ENCODE results near the gene KLHDC4.

KLHDC4 gene

GRCh38 chr16:87701505-87701921 lies 64.3 kb downstream of the KLHDC4 start:
- H3K4me3 ChIP-seq (ENCODE audit: low read depth, low read length), result no peak overlapping the region
- no peak for TF ChIP-seq CTCF (IDR thresholded peaks at IDR 0.05; ENCODE audit: low read depth, low read length, missing control alignments)
- no peak for DNase-seq (ENCODE audit: low read depth)

GRCh38 chr16:87701078-87701460 lies 64.7 kb downstream of the KLHDC4 start:
- H3K4me3 ChIP-seq (ENCODE audit: low read depth, low read length), result no peak overlapping the region
- DNase-seq (ENCODE audit: low read depth), result no peak
- TF ChIP-seq CTCF (IDR thresholded peaks at IDR 0.05; ENCODE audit: low read depth, low read length, missing control alignments), result no peak

- no peak for TF ChIP-seq CTCF (IDR thresholded peaks at IDR 0.05; ENCODE audit: low read depth, low read length, missing control alignments)
- H3K4me3 ChIP-seq (ENCODE audit: low read depth, low read length), result no peak overlapping the region
- no peak for DNase-seq (ENCODE audit: low read depth)
These were observed 65.2 kb downstream of the KLHDC4 start for GRCh38 chr16:87700406-87701077.

- no peak for TF ChIP-seq CTCF (IDR thresholded peaks at IDR 0.05; ENCODE audit: low read depth, low read length, missing control alignments)
- DNase-seq (ENCODE audit: low read depth), result peak; percentile 21
- H3K4me3 ChIP-seq (ENCODE audit: low read depth, low read length), result no peak overlapping the region
These were observed 67.0 kb downstream of the KLHDC4 start for GRCh38 chr16:87698676-87699199.

GRCh38 chr16:87698241-87698640 lies 67.5 kb downstream of the KLHDC4 start:
- TF ChIP-seq CTCF (IDR thresholded peaks at IDR 0.05; ENCODE audit: low read depth, low read length, missing control alignments), result no peak
- DNase-seq (ENCODE audit: low read depth), result peak; percentile 67
- no peak overlapping the region for H3K4me3 ChIP-seq (ENCODE audit: low read depth, low read length)

GRCh38 chr16:87697792-87698191 lies 68.0 kb downstream of the KLHDC4 start:
- no peak overlapping the region for H3K4me3 ChIP-seq (ENCODE audit: low read depth, low read length)
- TF ChIP-seq CTCF (IDR thresholded peaks at IDR 0.05; ENCODE audit: low read depth, low read length, missing control alignments), result no peak
- DNase-seq (ENCODE audit: low read depth), result no peak

GRCh38 chr16:87697256-87697655 lies 68.5 kb downstream of the KLHDC4 start:
- no peak overlapping the region for H3K4me3 ChIP-seq (ENCODE audit: low read depth, low read length)
- TF ChIP-seq CTCF (IDR thresholded peaks at IDR 0.05; ENCODE audit: low read depth, low read length, missing control alignments), result no peak
- DNase-seq (ENCODE audit: low read depth), result no peak
